Activated CD8-positive, alpha-beta memory T cell treated with anti-CD3 and anti-CD28 coated beads, Interleukin-2, amount 50 U/mL, for 4 hours (primary cell): ENCODE results near the gene STAT5A.
"Not testable (repeated sequence)": the region's sequence is repeated elsewhere in the genome, so short reads cannot be mapped to it uniquely, and the experiment has no call there.

Source experiments
- DNase-seq: peaks from one replicate; pipeline ENCODE4 v3.0.0-alpha.2; 2020

Gene STAT5A

DNA sequence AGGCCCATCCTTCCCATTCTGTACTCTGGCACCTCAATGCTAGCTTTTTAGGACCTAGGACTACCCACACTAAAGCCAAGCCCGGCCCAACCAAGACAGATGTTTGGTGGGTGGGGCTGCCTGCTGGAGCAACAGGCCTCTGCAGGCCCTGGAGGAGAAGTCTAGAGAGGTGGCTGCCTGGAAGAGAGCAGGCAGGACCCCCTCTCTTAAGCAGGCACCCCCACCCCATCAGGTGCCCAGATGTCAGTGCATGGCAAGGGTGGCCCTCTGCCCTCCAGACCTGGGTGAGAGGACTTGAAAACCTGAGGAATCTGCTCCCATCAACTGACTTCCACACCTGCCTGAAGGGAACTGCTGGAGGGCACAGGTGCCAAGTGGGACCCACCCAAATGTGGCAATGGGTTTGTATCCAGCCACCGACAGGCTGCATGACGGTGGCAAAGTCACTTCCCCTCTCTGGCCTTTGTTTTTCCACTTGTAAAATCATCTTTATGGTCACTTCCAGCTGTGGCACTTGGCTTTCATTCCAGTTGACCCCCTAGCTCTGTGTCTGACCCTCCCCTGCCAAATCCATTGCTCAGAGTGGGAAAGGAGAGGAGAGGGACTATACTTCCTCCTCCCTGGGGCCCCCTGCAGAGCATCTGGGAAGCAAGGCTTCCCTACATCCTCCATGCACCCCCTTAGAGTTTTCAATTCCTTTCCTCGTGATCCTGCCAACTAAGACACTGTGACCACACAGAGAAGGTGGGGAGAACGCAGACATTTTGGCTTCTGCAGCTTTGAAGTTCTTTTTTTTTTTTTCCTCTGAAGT, 1.7 kb upstream of the STAT5A start:
- DNase-seq = peak; percentile 18

DNA sequence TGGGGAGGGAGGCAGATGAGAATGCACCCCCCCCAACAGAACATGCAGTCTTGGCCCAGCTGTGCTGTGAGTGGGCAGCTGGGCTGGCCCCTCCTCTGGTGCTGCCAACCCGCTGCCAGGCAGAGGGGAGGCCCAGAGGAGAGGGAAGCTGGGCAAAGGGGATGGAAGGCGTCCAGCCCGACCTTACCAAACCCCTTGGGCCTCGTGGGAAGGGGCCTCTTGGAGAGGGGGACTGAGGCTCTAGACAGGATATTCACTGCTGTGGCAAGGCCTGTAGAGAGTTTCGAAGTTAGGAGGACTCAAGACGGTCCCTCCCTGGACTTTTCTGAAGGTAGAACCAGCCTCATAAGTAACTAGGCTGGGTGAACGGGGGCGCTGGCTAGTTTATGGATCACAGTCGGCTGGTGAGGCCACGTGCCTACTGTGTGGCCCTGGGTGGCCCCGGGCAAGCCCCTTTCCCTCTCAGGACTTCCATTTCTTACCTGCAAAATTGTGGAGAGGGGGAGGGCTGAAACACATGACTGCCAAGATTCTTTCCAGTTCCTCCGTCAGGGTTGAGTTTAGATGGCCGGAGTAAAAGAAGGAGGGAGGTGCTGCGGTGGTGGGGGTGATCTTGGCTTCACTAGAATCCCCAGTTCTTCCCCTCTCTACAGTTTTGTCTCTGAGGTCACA, 857 bp upstream of the STAT5A start:
- peak; percentile 51 for DNase-seq

DNA sequence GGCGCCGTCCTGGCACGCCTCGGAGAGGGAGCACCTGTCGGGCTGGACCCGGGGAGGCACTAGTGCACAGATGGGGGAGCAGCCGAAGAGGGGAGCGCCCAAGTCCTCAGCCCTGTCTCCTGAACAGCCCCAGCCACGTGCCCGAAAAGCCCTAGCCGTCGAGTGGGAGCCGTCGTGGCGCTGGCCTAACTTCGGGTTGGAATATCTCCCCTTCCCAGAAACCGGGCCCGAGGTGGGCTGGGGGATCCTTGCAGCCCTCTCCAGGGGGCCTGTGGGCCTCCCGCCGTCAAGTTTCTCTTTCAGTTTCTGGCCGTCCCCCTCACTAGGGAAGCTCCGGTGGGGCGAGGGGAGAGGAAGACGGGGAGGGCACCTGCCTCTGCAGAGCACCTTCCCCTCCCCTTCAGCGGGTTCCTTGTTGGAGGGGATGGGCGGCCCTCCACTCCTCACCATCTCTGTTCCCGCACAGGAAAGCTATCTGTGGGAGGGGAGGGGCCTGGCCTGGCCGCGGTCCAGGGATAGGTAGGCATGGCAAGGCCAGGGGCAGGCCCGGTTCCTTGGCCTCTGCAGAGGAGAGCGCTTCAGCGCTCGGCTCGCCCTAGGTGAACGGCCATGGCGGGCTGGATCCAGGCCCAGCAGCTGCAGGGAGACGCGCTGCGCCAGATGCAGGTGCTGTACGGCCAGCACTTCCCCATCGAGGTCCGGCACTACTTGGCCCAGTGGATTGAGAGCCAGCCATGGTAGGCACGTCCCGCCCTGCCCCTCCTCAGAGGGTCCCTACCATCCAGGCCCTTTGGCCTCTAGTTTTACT, 709 bp downstream of the STAT5A start:
- DNase-seq = peak; percentile 64

DNA sequence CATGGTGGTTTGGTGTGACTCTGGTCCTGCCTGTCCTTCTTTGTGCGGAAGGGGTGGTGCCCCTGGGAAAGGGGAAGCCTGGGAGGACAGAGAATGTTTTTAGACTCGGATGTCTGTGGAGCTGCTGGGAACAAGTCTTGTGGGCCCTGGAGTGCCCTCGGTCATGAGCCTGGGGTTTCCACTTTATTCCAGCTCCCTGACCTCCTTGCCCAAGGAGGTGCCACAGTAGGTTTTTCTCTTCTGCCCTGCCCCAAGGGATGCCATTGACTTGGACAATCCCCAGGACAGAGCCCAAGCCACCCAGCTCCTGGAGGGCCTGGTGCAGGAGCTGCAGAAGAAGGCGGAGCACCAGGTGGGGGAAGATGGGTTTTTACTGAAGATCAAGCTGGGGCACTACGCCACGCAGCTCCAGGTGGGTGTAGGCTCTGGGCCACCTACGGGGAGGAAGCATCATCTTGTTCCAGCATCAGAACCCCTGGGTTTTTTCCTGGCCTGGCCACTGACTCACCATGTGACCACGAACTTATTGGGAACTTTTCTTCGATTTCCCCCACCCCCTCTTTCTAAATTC, 1.4 kb downstream of the STAT5A start:
- DNase-seq = peak; percentile 75

DNA sequence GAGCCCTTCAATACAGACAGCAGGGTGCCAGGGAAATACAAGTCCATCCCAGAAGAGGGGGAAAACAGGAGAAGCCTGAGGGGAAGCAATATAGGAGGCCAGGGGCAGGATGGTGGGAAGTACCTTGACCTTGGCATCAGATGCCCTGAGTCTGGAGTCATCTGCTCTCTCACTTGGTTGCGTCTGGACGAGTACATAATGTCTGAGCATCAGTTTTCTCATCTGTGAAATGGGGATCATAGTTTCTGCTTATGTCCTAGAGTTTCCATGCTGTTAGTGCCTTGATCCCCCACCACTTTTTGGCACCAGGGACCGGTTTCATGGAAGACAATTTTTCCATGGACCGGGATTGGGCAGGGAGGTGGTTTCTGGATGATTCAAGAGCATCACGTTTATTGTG, 2.3 kb downstream of the STAT5A start:
- DNase-seq = no peak

DNA sequence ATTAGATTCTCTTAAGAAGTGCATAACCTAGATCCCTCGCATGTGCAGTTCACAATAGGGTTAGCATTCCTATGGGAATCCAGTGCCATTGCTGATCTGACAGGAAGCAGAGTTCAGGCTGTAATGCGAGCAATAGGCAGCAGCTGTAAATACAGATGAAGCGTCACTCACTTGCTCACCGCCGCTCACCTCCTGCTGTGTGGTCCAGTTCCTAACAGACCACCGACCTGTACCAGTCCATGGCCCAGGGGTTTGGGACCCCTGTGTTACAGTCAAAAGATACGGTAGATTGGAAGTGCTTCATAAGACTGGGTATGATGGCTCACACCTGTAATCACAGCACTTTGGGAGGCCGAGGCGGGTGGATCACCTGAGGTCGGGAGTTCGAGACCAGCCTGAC, 2.8 kb downstream of the STAT5A start:
- DNase-seq = no peak

DNA sequence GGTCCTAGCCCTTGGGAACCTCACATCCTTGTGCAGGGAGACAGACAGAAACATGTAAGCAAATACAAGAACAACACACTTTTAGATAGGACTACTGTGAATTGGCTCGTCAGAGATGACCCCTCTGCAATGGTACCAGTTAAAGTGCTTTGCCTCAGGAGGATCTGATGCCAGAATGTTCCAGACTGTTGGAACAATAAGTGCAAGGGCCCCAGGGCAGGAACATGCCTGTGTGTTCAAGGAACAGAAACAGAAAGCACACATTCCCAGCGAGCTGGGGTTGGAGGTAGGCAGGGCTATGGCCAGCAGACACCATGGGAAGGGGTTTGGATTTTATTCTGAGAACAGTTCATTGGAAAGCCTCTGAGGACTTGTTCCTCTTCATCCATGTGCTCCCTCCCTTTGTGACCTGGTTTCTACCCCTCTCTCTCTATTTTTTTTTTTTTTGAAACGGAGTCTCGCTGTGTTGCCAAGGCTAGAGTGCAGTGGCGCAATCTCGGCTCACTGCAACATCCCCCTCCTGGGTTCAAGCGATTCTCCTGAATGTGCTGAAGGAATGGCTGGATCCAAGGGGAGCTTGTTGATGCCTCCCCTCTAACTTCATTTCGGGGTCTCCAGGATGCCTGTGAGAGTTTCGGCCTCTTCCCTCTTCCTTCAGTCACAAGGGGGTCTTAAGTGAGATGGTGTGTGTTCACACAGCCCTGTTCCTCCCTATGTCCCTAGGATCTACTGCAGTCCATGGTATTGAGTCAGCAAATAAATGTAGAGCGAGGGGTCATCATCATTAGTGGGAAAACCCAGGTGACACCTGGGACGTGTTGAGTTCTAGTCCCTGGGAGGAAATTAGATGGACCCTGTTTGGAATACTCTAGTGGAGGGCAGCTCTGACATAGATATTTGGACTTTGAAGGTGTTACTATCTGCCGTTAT, 6.4 kb downstream of the STAT5A start:
- DNase-seq = no peak

DNA sequence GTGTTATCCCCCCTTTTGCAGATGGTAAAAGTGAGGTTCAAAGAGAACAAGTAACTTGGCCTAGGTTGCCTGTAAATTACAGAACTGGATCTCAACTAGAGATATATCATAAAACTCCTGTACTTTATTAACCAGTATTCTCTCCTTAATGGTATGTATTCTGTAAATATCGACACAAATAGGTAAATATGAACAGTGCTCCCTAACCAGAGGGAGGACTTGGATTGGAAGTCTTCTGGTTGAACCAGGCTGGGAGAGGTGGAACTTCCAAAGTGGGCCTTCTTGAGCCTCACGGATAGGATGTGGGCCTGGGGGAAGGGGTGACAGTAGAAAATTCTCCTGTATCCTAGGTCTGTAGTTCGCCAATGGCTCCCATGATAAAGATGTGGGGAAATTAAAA, 7.7 kb downstream of the STAT5A start:
- no peak for DNase-seq

DNA sequence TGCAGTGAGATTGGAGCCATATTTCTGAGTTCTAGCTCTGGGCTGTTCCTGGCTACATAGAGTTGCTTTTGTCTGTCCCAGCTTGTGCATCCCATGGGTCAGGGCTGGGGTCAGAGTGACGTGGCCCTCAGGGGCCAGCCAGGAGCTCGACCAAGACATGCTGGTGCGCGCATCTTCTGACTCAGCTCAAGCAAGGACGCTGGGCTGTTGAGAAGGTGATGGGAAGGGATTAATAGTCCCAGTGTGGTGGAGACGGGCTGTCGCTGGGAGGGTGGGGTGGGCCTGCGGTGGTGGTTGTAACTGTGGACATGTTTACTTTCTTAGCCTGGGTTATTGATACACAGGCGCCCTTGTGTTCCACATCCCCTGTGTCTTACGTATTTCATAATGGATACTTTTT, 9.5 kb downstream of the STAT5A start:
- DNase-seq = not testable (repeated sequence)

DNA sequence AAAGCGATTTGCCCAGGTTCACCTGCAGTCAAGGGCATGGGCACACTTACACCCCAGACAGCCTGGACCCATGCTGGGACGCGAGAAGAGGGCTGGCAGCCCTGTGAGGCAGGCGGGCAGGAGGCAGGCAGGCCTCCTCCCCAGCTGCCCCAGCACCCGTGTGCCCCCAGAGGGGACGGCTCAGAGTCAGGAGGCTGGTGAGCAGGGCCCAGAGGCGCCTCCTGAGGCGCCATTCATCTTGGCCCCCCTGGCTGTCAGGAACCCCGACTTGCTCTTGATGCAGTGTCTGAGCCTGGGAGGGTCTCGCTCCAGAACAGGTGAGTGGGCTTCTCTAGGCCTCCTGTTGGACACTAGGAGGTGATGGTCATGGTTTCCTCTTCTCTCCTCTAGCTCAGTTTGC, 11.1 kb downstream of the STAT5A start:
- not testable (repeated sequence) for DNase-seq

DNA sequence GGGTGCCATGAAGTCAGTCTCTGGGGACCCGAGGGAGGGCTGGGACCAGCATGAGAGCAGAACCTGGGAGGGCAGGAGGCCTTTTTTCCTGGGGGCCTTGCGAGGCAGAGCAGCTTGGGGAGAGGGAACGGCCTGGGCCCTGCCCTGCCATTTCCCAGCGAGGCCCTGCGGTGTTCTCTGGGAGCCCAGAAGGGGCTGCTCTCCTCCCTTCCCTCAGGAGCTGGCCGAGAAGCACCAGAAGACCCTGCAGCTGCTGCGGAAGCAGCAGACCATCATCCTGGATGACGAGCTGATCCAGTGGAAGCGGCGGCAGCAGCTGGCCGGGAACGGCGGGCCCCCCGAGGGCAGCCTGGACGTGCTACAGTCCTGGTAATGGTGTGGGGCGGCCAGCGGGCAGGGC, 11.6 kb downstream of the STAT5A start:
- not testable (repeated sequence) for DNase-seq

DNA sequence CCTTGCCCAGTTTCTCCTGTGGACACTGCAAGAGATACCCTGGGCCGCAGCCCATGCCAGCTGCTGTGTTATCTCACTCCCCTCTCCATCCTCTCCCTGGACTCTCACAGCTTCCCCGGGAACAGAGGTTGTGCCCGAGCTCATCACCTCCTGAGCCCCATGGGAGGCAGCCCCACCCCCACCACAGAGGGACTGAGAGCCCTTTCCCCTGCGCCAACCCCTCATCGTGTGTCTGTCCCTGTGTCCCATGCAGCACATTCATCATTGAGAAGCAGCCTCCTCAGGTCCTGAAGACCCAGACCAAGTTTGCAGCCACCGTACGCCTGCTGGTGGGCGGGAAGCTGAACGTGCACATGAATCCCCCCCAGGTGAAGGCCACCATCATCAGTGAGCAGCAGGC, 12.7 kb downstream of the STAT5A start:
- no peak for DNase-seq

DNA sequence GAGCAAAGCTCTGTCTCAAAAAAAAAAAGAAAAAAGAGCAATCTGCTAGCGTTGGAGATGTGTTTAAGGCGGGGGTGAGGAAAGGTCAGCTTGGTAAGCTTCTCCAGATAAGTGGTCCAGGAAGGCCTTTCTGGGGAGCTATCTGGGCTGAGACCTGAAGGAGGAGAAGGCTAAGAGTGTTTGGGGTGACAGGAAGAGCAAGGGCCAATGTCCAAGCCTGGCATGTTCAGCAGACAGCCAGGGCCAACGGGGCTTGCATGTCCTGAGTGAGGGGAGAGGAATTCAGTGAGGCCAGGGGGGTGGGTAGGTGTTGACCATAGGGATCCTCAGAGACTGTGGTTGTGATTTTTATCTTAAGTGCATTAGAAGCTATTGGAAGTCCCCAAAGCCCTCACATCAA, 15.4 kb downstream of the STAT5A start:
- no peak for DNase-seq

DNA sequence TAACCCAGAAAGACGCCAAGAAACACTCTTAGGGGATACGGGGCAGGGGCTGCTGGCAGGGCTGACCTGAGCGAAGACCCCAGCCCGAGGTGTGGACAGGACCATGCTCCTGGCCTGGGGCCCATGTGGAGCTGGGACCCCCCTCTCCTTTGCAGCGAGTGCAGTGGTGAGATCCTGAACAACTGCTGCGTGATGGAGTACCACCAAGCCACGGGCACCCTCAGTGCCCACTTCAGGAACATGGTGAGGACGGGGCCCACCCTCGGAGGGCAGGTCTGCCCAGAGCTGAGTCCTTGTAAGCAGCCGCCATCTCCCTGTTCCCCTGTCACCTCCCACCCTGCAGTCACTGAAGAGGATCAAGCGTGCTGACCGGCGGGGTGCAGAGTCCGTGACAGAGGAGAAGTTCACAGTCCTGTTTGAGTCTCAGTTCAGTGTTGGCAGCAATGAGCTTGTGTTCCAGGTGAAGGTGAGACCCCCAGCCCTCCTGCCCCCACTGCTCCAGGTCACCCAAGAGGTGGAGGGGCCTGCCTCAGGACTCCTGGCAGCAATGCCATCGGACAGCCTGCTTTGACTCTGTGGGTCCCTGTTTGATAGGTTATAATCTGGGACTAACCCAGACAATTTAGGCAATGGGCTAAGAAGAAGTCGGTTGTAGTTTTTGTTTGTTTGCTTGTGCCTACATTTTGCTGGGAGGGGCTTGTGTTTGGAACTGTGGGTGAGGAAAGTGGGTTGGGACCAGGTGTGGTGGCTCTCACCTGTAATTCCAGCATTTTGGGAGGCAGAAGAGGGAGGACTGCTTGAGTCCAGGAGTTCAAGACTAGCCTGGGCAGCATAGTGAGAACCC, 16.1 kb downstream of the STAT5A start:
- no peak for DNase-seq

DNA sequence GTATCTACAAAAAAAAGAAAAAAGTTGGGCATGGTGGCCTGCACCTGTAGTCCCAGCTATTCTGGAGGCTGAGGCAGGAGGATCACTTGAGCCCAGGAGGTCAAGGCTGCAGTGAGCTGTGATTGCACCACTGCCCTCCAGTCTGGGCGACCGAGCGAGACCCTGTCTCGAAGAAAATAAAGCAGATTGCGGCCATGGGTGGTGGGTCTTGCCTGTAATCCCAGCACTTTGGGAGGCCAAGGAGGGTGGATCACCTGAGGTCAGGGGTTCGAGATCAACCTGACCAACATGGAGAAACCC, 16.7 kb downstream of the STAT5A start:
- DNase-seq = not testable (repeated sequence)

DNA sequence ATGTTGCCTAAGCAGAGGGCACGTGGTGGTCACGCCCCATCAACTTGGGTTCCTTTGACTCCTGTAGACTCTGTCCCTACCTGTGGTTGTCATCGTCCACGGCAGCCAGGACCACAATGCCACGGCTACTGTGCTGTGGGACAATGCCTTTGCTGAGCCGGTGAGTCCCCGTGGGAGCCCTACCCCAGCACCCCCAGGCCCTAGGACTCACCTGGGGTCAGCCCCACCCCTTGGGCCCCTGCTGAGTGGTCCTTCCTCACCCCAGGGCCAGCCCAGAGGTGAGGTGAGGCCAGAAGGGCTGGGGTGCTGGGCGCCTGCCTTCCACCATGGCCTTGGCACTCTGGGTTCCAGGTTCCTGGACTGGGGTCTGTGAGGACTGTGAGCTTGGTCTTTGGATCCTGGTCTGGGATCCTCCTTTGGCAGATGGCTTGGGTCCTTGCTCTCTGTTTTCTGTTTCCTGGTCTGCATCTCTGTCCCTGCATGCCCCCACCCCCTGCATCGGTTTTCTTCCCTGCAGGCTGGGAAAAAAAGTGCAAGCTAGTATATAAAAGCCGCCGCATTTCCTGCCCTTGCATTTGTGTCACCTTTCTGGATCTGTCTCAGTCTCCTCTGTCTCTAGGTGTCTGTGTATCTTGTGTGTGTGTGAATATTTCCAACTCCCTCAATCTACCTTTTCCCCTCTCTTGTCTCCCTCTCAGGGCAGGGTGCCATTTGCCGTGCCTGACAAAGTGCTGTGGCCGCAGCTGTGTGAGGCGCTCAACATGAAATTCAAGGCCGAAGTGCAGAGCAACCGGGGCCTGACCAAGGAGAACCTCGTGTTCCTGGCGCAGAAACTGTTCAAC, 17.5 kb downstream of the STAT5A start:
- no peak for DNase-seq

DNA sequence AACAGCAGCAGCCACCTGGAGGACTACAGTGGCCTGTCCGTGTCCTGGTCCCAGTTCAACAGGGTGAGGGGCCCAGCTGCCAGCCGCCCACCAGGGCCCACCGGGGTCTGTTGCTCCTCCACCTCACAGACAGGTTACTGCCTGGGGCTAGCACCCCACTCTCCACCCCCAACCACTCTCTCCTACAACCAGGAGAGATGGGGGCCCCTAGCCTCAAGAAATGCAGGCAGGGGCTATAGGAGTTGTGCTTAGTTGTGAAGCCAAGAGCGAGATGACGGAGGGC, 18.0 kb downstream of the STAT5A start:
- DNase-seq = no peak

DNA sequence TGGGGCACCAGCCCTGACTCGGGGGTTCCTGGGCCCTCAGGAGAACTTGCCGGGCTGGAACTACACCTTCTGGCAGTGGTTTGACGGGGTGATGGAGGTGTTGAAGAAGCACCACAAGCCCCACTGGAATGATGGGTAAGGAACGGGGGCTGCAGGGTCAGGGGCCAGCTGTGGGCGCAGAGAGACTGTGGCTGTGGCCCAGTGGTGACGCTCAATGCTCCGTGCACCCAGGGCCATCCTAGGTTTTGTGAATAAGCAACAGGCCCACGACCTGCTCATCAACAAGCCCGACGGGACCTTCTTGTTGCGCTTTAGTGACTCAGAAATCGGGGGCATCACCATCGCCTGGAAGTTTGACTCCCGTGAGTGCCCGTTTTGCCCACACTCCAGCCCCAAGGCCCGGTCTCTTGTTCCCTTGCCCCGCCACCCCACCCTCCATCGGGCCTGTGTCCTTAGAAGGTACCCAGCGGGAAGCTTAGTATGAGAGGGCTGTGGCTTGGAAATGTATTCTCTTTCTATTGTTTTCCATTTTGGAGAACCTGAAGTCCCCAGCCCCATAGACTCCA, 19.1 kb downstream of the STAT5A start:
- no peak for DNase-seq

DNA sequence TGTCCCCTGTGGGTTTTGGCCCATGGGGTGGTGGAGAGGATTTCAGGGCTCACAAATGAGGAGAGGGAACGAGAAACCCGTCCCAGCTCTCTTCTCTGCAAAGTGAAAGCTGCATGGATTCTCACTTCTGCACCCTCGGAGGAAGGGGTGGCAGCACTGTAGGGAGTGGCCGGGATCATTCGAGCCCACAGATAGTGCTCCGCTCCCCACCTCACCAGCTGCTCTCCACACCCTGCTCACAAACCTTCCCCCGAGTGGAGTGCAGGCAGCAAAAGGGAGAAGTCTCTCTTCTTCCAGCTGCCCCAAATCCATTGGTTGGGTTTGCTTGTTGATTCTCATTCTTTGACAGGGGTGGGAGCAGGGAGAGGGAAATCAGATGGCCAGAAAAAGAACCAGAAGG, 20.1 kb downstream of the STAT5A start:
- DNase-seq = no peak

DNA sequence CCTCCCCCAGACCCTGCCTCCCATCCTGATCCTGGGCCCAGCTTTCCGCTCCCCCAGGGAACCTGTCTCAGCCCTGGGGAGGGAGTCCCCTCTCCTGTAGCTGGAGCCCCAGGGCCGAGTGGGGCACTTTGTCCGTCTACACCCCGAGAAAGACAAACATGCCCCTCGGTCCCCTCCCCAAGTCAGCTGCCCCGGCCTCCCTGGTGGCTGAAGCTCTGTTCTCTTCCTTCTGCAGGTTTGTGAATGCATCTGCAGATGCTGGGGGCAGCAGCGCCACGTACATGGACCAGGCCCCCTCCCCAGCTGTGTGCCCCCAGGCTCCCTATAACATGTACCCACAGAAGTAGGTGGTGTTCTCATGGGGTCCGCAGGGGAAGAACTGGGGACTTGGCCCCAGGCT, 20.8 kb downstream of the STAT5A start:
- no peak for DNase-seq
